ENCODE measurements around the gene FAM229A.

Gene FAM229A

GRCh38 chr1:32350785-32351398, 11.4 kb downstream of the FAM229A start:
- peak; percentile 85 for DNase-seq (ENCODE audit: low spot score)
- FAIRE-seq: no peak

DNA sequence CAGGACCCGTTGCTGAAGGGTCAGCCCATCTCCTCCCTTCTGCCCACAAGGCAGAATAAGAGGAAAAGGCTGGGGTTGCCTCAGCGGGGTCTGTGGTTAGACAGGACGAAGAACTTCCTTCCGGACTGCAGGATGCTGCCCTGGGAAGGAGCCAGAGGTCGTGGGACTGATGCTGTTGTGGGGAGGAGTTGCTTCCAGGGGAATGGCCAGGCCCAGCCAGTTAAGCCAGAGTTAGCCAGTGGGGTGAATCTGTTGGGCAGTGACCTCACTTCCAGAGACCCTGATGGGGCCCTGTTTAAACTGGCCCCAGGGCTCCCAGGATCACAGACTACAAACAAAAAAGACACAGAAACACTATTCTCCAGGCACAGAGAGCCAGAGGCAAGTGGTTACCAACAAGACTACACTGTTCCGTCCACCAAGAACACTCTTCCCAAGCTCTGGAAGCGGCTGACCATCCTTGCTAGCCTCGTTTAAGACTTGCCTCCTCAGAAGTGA, 13.0 kb downstream of the FAM229A start:
- DNase-seq (ENCODE audit: low spot score) (no peak), FAIRE-seq (no peak)

GRCh38 chr1:32346532-32347157, 15.6 kb downstream of the FAM229A start:
- DNase-seq (ENCODE audit: low spot score): no peak
- no peak for FAIRE-seq

DNA sequence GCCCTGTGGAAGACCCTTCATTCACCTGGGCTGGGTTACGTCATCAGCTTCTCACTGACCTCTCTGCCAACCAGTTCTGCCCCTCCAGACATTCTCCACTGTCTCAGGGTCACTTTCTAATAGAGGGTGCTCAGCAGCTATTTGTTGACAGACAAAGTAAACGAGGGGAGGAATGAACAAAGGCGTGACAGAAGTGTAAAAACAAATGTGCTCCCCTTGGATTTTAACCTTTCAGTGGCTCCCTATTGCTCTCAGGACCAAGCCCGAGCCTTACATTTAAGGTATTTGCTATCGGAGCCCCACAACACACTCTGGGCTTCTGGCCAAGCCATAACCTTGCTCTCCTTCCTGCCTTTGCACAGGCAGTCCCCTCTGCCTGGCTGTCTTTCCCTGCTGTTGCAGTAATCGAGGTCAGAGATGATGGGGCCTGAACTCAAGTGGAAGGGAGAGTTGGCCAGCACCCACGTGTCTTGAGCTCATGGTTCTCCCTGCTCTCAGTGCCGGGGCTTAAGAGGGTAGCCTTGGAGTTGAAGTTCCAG, 16.9 kb downstream of the FAM229A start:
- no peak for FAIRE-seq
- DNase-seq (ENCODE audit: low spot score): no peak

DNA sequence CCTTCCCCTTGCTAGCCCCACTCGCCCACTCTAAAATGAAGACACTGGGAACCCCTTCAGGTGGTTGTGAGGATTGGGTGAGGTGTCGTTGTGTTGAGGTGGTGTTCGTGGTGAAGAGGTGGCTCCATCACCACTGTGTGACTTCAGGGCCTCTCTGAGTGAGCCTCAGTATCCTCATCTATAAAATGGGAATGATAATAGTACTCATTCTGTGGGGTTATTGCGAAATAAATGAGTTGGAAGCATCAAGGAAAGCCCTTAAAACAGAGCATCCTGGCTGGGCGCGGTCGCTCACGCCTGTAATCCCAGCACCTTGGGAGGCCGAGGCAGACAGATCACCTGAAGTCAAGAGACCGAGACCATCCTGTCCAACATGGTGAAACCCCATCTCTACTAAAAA, 19.6 kb downstream of the FAM229A start:
- FAIRE-seq (no peak), DNase-seq (ENCODE audit: low spot score) (no peak)

DNA sequence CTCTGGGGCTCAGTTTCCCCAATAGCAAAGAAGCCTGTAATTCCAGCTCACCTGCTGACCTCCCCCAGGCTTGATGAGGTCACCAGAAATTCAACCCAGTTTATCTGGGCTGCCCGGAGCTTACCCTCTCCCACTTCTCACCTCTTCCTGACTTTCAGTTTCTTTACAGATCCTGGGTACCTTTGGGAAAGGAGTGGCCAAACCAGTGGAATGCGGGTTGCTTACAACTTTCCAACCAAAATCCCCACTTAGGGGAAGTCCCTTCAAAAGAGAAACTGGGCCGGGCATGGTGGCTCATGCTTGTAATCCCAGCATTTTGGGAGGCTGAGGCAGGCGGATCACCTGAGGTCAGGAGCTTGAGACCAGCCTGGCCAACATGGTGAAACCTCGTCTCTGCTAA, 20.3 kb downstream of the FAM229A start:
- DNase-seq (ENCODE audit: low spot score): no peak
- no peak for FAIRE-seq

GRCh38 chr1:32341186-32341757, 21.0 kb downstream of the FAM229A start:
- FAIRE-seq (no peak), DNase-seq (ENCODE audit: low spot score) (no peak)

DNA sequence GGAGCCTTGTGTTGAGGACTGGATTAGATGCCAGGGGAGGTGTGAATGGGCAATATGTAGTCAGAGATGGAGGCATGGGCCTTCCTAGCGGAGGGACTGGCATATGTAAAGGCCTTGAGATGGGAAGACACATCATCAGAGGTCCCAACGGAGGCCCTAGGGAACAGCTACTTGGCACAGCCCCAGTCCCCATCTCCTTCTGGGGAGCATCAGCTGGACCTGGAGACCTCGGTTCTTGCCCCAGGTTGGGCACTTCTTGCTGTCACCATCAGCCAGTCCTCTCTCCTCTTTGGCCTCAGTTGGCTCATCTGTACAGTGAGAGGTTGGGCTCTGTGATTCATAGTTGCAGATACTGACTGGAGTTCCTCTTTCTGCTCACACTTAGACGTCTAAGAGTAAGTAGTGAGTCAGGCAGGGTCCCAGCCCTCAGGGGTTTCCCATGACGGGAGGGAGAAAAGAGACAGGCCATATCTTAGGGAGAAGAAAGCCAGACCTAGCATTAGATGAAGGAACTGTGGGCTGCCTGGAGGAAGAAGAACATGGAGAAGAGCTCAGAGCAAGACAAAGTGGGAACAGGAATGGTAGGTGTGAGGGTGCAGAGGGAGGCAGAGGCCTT, 22.8 kb downstream of the FAM229A start:
- DNase-seq (ENCODE audit: low spot score) (no peak), FAIRE-seq (no peak)

DNA sequence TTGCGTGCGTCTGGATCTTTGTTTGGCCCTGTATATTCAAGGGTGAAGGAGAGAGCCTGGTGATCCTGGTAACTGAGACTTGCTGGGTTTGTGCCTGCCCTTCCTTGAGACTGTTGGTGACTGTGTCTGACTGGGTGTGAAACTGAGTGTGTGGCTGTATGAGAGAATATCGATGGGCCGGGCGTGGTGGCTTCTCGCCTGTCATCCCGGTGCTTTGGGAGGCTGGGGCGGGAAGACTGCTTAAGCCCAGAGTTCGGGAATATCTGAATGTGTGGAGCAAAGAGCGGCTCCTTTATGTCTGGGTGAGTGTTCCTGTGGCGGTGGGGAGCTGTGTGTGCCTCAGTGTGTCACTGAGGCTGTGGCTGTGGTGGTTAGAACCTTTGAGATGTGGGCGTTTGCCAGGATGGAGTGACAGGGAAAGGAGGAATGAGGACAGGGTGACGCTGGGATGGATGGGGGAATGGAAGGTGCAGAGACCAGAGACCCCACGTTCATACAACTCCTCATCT, 23.6 kb downstream of the FAM229A start:
- no peak for FAIRE-seq
- no peak for DNase-seq (ENCODE audit: low spot score)

GRCh38 chr1:32337855-32338636, 24.2 kb downstream of the FAM229A start:
- DNase-seq (ENCODE audit: low spot score) (peak; percentile 87), FAIRE-seq (peak; percentile 97)

DNA sequence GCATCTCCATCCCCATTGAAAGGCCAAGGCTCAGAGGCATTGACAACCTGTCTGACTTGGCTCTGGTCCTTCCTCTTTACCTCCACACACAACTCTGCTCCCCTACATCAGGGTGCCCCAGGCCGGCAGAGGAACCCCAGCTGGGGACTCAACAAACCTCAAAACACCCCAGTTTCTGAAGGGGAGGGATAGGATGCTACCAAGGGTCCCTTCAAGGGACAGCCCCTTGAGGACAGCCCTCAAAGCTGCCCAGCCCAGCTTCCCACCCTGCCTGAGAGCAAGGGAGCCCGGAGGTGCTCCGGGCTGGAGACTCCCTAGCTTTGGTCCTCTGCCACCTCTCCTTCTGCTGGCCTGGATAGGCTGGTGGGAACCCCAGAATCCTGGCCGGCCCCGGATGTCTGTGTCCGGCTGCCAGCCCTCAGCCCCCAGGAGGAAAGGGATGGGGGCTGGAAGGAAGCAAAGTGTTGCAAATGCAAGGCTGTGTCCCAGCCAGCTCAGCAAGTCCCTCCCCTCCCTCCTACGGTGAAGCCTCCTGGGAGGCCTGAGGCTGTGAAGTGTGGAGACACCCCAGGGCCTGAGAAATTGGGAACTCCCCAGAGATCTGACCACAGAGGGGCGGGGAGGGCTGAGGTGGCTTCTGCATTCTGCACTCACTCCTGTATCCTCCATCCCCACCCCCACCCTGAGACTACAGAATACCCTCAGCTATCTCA, 25.2 kb downstream of the FAM229A start:
- FAIRE-seq: no peak
- DNase-seq (ENCODE audit: low spot score): peak; percentile 46

DNA sequence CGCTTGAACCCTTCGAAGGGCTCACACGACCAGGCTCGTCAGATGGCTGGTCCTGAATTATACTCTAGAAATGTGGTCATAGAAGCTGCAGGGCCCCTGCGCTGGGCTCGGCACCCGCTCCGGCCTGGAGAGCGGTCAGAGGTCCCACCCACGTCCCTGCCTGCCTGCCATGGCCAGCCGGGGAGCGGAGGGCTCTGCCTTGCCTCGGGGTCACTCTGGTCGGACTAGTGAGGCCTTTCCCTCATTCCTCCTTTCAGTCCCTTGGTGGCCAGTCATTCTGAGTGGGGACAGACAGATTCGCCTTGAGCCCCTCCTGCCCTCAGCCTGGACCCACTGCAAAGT, 25.7 kb downstream of the FAM229A start:
- FAIRE-seq (no peak), DNase-seq (ENCODE audit: low spot score) (no peak)

DNA sequence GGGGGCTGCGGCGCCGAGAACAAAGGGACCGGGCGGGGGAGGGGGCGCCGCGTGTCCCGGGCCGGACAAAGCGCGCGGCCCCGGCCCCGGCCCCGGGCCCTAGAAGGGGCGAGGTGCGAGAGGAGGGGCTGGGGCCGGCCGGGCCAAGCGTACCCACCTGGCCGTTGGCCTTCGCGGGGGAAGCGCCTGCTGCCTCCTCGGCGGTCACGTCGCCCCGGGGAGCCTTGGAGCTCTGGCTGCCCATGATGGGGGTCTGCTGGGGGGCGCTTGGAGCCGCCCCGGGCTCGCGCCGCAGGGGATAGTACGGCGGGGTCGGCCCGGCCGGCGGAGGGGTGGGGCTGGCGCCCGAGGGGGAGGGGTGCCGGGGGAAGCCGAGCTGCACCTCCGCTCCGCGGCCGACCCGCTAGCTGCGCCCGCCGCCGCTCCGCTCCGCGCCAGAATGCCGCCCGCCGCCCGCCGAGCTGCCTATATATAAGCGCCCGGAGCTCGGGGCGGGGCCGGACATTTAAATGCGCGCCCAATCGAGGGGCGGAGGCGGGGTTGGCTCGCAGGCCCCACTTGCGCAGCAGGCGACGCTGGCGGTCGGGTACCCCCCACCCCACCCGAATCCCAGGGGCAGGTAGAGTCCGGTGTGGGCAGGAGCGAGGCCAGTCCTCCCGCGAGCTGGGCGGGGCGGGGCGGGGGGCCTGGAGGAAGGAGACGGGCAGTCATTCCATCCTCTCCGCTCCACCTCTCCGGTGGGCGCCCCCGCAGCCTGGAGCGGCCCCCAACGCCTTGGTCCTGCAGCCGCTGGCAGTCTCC, 26.3 kb downstream of the FAM229A start, which contains the start of gene MARCKSL1:
MARCKSL1 (minus strand) TSS at position 444 of the 801 bp plus-strand sequence; CDS start at position 244, 200 bp downstream.
- DNase-seq (ENCODE audit: low spot score): peak; percentile 85
- FAIRE-seq: peak; percentile 23

DNA sequence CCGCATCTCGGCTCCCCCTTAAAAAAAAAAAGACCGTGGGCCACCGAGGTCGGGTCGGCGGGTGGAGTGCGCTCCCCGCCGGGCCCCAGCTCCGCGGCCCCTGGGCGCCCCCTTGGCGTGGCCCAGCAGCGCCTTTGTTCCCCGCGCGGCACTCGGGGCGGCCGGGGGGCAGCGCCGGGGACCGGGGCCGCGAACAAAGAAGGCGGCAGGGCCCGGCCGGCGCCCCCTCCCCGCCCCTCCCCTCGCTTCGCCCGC, 26.8 kb downstream of the FAM229A start:
- FAIRE-seq (no peak), DNase-seq (ENCODE audit: low spot score) (no peak)

- FAIRE-seq: no peak
- DNase-seq (ENCODE audit: low spot score): peak; percentile 75
Measured at GRCh38 chr1:32334864-32335534, 27.3 kb downstream of the FAM229A start.

GRCh38 chr1:32334274-32334861, 27.9 kb downstream of the FAM229A start:
- no peak for FAIRE-seq
- DNase-seq (ENCODE audit: low spot score): no peak

DNA sequence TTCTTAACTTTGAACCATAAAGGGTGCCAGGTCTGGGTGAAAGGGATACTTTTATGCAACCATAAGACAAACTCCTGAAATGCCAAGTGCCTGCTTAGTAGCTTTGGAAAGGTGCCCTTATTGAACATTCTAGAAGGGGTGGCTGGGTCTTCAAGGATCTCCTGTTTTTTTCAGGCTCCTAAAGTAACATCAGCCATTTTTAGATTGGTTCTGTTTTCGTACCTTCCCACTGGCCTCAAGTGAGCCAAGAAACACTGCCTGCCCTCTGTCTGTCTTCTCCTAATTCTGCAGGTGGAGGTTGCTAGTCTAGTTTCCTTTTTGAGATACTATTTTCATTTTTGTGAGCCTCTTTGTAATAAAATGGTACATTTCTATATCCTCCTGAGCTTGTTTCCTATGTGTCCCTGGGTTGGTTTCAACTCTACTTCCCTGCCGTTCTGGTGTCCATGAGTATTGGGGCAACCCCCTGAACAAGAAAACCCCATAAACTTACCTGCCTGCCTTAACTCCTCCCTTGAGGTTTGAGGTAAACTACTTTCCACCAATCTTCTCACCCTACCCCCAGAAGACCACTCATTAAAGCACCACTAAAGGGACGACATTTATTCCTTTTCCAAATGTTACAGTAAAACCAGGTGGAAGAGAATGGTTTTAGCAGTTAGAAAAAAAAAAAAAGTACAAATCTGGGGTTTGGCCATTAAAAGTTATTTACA, 28.9 kb downstream of the FAM229A start:
- FAIRE-seq: no peak
- DNase-seq (ENCODE audit: low spot score): no peak
